Activated T-cell treated with anti-CD3 and anti-CD28 coated beads for 4 hours (primary cell): Measurements from ENCODE around the gene E2F4.

Experiments used
- DNase-seq: peaks from one replicate; pipeline ENCODE4 v3.0.0-alpha.2; 2020

E2F4 gene

GRCh38 chr16:67237396-67238277 lies 45.7 kb downstream of the E2F4 start:
- DNase-seq = no peak

- DNase-seq = no peak
Observed at GRCh38 chr16:67238278-67238575, 46.3 kb downstream of the E2F4 start.

GRCh38 chr16:67238806-67239470 lies 47.0 kb downstream of the E2F4 start:
- no peak for DNase-seq

GRCh38 chr16:67240506-67240905 lies 48.6 kb downstream of the E2F4 start:
- no peak for DNase-seq

GRCh38 chr16:67241008-67241900 lies 49.3 kb downstream of the E2F4 start:
- DNase-seq = no peak

- DNase-seq = no peak
Observed at GRCh38 chr16:67242138-67242730, 50.3 kb downstream of the E2F4 start.

GRCh38 chr16:67243481-67243880 lies 51.5 kb downstream of the E2F4 start:
- DNase-seq = no peak

GRCh38 chr16:67244387-67245185 lies 52.6 kb downstream of the E2F4 start:
- DNase-seq = peak; percentile 62

GRCh38 chr16:67245186-67245585 lies 53.2 kb downstream of the E2F4 start:
- no peak for DNase-seq

- no peak for DNase-seq
Observed at GRCh38 chr16:67245674-67246080, 53.7 kb downstream of the E2F4 start.

- DNase-seq = no peak
Observed at GRCh38 chr16:67246081-67246755, 54.3 kb downstream of the E2F4 start.

- peak; percentile 35 for DNase-seq
Observed at GRCh38 chr16:67246756-67247191, 54.8 kb downstream of the E2F4 start.

GRCh38 chr16:67247192-67248072 lies 55.5 kb downstream of the E2F4 start, which contains the start of gene FHOD1:
FHOD1 (minus strand) TSS chr16:67247481; CDS start chr16:67247410, 71 bp downstream.
- DNase-seq = peak; percentile 91

- DNase-seq = no peak
Observed at GRCh38 chr16:67248073-67248400, 56.1 kb downstream of the E2F4 start.
